ENCODE data around the gene RABL6.
A peak's percentile ranks its signal among the peaks of the same experiment; 100 is the strongest.
"Not testable (repeated sequence)": the region's sequence is repeated elsewhere in the genome, so short reads cannot be mapped to it uniquely, and the experiment has no call there.

The RABL6 gene

DNA sequence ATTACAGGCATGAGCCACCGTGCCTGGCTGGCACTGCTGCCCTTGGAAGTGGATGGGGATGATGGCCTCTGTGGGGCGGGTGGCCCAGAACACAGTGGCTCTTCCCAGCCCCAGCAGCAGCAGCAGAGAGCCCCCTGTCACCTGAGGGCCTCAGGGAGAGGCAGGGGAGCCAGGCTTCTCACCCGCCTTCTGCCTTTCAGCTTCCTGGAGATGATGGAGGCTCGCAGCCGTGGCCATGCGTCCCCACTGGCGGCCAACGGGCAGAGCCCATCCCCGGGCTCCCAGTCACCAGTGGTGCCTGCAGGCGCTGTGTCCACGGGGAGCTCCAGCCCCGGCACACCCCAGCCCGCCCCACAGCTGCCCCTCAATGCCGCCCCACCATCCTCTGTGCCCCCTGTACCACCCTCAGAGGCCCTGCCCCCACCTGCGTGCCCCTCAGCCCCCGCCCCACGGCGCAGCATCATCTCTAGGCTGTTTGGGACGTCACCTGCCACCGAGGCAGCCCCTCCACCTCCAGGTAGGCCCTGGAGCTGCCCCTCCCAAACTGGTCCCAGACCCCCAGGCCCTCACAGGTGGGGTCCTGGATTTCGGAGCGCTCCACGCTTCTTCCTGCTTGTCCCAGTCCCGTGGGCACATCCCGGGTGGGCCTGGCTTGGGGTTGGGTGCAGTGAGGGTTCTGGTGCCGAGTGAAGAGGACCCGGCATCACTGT is 29.6 kb downstream of the RABL6 start:
- DNase-seq: no peak

DNA sequence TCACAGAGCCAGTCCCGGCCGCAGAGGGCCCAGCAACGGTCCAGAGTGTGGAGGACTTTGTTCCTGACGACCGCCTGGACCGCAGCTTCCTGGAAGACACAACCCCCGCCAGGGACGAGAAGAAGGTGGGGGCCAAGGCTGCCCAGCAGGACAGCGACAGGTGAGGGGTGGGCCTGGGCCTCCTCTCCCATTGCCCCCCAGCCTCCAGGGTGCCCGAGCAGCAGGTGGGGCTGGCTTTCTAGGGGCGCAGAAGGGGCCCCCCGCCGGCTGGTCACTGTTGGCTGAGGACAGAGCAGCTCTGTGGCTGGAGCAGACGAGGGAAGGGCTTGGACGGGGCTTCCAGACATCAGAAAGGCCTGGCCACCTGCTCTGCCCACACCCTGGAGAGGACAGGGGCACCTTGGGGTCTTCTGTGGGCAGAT is 30.1 kb downstream of the RABL6 start:
- not testable (repeated sequence) for DNase-seq

DNA sequence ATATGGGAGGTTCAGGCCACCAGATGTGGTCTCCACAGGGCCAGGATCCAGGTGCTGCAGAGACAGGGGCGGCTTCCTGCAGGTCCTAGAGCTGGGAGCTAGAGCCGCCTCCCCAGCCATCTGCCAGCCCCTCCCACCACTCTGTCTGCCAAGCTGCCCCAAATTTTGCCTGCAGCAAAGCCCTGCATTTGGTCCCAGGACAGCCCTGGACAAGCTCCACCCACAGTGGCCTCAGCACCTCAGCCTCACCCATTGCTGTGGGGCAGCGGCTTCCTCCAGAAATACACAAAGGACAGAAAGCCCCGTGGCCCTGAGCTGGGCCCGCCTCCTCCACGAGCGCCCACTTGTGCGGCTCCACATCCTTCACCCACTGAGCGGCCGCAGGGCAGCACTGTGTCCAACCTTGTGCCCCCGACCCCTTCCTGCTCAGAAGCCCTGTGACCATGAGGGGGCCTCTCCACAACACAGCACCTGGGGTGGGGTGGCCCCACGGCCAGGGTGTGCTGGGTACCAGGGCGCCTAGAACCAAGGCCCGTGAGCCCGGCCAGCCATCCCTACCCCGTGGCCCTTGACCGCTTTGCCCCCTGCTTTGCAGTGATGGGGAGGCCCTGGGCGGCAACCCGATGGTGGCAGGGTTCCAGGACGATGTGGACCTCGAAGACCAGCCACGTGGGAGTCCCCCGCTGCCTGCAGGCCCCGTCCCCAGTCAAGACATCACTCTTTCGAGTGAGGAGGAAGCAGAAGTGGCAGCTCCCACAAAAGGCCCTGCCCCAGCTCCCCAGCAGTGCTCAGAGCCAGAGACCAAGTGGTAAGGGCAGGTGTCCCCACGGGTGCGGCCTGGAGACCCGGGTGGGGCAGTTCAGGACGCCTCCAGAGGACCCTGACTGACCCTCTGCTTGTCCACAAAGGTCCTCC is 30.8 kb downstream of the RABL6 start:
- no peak for DNase-seq

DNA sequence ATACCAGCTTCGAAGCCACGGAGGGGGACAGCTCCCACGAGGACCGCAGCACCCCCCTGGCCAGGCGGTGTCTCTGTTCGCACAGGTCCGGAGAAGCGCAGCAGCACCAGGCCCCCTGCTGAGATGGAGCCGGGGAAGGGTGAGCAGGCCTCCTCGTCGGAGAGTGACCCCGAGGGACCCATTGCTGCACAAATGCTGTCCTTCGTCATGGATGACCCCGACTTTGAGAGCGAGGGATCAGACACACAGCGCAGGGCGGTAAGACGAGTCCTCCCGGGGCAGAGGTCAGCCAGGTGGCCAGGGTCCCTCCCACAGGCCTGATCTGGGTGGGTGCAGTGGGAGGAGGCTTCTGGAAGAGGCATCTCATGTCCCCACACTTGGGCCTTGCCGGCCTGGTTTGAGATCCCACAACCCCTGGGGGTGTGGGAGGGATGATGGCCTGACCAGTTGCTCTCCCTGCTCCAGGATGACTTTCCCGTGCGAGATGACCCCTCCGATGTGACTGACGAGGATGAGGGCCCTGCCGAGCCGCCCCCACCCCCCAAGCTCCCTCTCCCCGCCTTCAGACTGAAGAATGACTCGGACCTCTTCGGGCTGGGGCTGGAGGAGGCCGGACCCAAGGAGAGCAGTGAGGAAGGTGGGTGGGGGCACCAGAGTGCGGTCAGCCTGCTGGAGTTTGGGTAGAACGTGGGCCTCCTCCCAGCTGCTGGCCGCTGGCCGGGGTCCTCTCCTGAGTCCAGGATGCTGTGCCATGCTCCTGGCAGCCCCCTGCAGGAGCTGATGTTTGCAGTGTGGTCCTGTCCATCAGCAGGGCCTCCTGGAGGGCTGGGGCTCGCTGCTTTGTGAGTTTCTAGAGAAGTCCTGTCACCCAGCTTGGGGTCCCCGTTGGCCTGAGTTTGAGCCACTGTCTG is 31.7 kb downstream of the RABL6 start:
- no peak for DNase-seq

DNA sequence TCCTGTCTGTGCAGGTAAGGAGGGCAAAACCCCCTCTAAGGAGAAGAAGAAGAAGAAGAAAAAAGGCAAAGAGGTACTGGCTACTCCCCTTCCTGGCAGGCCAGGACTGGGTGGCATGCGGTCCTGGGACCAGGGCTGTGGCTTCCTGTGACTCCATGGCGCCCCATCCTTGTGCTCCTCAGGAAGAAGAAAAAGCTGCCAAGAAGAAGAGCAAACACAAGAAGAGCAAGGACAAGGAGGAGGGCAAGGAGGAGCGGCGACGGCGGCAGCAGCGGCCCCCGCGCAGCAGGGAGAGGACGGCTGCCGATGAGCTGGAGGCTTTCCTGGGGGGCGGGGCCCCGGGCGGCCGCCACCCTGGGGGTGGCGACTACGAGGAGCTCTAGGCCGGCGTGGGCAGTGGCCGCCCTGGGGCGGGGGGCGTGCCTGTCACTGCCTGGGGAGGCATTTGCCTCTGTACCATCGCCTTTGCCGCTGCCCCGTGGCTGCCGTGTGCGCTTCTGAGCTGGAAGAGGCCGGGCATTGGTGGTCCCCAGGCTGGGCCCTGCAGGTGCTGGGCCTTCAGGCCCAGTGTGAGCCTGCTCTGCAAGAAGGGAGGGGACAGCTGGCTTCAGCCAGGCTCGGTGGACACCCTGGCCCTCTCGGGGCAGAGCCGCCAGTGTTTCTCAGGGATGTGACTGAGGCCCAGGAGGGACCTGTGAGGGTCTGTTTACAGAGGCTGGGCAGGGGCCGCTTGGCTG is 32.6 kb downstream of the RABL6 start:
- DNase-seq: no peak

DNA sequence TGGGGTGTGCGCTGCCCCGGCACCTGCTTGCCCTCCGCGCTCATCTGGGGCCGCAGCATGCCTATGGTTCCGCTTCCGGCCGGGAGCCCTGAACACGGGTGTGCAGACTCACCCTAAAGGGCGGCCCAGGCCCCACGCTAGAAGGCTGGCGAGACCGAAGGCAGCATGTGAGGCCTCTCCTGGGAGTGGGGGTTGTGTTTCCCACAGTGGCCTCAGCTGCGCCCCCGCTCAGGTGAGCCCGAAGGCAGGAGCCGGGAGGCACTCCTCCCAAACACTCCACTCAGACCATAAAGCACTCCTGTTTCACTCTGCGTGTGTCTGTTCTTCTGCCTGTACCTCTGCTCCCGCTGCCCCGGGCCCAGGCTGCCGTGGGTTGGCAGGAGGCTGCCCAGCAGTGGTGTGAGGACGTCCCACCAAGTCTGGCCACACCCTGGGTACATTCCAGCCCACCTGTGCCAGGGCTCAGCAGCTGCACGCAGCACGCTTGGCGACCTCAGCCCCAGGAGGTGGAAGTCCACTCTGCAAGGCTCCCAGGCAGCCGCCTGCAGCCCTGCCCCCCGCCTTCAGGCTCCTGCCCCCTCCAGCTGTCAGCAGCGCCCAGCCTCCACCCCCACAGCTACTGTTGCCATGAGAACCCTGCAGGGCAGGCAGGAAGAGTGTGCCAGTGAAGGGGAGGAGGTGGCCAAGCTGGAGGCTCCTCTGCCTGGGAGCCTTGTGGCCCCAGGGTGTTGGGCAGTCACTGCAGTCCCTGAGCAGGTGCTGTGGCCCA is 33.3 kb downstream of the RABL6 start:
- DNase-seq: peak in 1 of 3 donors; percentile 38

DNA sequence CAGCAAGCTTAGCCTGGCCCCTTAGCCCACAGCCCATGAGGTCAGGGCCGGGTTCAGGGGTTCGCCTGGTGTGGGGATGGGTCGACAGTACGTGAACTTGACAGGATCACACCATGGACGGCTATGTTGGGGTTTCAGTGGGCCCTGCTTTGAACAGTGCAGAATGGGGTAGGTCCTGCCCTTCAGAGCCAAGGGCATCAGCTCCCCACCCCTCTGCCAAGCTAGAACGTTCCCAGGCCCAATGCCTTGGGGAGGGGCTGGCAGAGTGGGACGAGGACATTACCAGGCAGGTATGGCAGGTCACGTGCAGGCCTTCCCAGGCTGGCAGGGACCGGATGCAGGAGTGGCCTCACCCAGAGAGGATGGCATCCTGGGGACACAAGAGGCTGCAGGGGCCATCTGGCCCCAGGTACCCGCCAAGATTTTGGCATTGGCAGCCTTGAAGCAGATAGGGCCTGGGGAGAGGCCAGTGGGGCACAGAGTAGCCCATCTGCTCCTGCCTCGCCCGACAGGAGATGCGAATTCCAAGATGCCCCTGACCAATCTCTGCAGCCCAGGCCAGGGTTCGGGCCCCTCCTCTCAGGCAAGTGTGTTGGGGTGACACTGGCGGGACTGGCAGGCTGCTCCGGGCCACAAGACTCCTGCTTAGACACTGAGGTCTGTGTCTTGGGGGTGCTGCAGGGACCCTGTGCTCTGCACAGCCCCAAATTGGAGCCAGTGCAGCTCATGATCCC is 34.1 kb downstream of the RABL6 start:
- not testable (repeated sequence) for DNase-seq

DNA sequence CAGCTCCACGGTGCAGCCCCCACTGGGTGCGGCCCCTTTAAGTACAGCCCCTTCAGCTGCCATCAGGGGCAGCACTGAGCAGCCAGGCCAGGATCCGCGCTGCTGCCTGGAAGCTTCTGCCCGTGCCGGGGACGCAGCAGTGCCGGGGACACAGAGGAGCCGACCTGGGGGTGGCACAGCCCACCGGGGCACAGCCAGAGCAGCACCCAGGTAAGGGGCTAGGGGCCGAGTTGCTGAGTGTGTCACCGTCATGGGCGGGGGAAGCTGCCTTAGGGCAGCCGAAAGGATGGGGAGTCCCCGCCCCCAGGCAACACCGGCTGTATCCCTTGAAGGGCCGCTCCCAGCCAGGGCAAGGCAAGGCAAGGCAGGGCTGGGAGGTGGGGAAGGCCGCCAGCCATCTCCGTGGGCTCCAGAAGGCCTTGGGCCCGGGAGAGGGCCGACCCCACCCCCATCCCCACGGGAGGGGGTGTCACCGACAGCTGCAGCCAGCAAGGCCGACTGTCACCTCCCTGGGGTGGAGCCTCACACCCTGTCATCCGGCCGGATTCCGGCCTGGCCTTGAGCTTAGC is 34.7 kb downstream of the RABL6 start, which contains the start of gene AJM1:
Gene AJM1, plus strand, starts transcription at position 99 of the 569 bp plus-strand sequence. CDS start 1,937 bp downstream, outside the sequence.
- peak; percentile 79 to 89 (median 83) for DNase-seq

DNA sequence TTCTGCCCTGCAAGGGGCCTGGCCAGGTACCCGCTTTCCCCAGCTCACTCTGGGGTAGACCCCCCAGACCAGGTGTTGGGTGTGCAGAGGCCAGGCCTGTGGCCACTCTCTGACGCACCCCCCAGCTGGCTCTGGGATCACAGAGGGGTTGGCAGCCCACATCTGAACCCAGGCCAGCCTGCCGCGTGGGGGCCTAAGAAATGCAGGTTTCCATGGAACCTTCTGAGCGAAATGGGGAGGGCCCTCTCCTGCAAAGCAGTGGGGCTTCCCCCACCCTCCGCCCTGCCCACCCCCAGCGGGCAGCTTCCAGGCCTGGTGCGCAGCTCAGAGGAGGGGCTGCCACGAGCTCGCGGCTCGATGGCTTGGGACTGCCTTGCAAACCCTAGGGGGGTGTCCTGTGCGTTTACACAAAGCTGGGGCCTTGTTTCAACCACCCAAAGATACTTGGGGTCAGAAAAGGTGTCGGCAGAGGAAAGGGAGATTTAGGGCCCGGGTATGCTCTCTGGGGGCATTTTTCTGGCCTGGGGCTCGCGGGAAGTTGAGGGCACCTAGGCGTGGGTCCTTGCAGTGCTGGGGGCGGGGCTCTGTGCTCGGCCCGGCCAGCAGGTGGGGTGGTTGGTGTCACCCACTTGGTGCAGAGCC is 35.5 kb downstream of the RABL6 start:
- not testable (repeated sequence) for DNase-seq

DNA sequence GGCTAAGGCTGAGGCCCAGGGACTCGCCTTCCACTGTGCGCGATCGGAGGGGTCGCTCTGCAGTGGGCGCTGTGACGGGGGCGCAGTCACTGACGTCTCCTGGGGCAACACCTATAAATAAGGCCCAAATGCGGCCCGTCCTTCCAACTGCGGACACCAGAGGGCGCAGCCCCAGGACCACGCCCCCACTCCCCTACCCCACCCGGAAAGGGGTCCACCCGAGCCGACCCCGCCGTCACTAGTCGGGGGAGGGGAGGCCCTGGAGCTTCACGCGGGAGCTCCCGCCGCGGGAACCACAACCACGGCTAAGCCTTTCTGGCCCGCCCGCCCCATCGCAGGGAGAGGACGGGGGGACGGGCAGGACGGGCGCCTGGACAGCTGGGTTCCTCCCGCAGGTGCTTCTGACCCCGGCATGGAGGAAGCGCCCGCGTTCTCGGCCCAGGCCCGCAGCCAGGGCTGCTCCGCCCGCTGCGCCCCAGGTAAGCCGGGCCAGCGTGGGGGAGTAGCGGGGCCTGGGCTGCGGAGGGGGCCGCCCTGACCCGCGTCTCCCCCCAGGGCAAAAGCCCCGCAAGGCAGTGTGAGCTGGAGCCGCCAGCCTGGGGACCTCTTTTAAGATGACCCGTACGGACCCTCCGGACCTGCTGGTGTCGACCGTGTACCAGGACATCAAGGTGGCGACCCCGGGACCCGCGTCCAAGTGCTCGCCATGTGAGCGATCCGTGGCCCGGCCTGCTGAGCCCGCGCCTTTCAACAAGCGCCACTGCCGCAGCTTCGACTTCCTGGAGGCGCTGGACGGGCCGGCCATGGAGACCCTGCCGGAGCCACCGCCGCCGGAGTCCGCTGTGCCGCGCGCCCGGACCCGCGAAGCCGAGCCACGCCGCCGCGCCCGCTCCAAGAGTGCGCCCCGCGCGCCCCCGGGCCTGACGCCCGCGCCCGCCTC is 36.3 kb downstream of the RABL6 start:
- peak; percentile 27 to 69 (median 47) for DNase-seq

DNA sequence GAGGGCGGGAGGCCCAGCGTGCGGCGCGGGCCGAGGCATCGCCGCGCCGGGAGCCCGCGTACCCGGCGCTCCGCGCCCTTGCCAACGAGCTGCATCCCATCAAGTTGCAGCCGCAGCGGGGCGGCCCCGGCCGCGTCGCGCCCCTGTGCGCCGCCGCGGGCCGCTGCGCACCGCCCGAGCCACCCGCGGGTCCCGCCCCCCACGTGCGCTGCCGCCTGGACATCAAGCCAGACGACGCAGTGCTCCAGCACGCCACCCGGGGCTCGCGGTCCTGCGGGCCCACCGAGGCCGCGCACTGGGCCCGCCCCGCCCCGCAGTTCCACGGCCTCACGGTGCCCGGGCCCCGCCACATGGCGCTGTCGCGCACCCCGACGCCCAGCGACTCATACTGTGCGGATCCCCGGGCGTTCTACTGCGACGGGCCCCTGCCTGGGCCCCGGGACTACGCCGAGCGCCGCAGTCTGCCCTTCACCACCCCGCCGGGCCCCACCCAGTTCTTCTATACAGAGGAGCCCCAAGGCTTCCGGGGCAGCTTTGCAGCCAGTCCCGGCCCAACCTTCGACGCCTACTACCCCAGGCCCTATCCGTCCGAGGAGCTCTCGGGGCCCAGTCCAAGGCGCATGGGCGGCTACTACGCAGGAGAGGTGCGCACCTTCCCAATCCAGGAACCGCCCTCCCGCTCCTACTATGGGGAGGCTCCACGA is 37.2 kb downstream of the RABL6 start:
- peak in 1 of 3 donors; percentile 33 for DNase-seq

DNA sequence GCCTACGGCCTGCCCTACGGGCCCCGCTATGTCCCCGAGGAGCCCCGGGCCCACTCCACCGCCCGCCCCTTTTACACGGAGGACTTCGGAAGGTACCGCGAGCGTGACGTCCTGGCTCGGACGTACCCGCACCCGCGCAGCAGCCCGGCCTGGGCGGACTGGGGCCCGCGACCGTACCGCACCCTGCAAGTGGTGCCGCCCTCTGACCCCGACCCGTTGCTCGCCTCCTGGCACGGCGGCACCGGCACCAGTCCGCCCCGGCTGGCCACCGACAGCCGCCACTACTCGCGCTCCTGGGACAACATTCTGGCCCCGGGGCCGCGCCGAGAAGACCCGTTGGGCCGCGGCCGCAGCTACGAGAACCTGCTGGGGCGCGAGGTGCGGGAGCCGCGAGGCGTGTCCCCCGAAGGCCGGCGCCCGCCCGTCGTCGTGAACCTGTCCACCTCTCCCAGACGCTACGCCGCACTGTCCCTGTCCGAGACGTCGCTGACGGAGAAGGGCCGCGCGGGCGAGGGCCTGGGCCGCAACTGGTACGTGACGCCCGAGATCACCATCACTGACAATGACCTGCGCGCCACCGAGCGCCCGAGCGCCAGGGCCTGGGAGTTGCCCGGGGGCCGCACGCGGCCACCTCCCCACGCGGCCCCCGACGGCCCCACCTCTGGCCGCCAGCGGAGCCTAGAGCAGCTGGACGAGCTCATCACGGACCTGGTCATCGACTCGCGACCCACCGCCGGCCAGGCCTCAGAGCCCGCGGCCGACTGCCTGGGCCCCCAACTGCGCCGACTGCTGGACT is 37.9 kb downstream of the RABL6 start:
- DNase-seq: no peak

DNA sequence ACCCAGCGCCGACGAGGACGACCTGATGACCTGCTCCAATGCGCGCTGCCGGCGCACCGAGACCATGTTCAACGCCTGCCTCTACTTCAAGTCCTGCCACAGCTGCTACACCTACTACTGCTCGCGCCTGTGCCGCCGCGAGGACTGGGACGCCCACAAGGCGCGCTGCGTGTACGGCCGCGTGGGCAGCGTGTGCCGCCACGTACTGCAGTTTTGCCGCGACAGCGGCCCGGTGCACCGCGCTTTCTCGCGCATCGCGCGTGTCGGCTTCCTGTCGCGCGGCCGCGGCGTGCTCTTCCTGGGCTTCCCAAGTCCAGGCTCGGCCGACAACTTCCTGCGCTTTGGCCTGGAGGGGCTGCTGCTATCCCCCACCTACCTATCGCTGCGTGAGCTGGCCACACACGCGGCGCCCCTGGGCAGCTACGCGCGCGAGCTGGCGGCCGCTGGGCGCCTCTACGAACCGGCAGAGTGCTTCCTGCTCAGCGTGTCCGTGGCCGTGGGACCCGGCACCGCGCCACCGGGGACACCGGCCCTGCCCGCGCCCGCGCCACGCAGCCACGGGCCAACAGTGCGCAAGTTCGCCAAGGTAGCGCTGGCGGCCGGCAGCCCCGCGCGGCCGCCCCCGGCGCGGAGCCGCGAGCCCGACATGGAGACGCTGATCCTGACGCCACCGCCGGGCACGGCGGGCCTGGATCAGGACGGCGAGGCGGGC is 38.8 kb downstream of the RABL6 start:
- DNase-seq: peak in 2 of 3 donors; percentile 16 to 65

DNA sequence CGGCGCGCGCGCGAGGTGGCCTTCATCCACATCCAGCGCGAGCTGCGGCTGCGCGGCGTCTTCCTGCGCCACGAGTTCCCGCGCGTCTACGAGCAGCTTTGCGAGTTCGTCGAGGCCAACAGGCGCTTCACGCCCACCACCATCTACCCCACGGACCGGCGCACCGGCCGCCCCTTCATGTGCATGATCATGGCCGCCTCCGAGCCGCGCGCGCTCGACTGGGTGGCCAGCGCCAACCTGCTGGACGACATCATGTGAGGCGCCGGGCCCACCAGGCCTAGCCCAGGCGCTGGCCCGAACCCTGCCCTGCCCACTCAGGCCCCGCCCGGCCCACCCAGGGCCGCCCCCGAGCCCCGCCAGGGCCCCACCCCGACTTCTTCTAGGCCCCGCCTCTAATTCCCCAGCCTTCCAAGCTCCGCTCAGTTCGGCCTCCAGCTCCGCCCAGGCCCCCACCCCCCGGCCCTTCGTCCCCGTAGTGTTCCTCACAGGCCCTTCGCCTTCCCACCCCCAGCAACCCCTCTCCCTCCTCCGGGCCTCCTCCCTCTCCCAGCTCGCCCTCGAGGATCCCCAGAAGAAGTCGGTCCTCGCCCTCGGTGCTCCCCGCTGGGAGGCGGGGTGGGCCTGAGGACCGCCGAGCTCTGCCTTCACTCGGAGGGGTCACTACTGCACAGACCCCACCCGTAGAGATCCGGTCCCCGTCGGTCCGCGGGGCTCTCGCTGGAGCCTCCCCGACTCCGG is 39.5 kb downstream of the RABL6 start:
- peak; percentile 37 to 53 (median 45) for DNase-seq

DNA sequence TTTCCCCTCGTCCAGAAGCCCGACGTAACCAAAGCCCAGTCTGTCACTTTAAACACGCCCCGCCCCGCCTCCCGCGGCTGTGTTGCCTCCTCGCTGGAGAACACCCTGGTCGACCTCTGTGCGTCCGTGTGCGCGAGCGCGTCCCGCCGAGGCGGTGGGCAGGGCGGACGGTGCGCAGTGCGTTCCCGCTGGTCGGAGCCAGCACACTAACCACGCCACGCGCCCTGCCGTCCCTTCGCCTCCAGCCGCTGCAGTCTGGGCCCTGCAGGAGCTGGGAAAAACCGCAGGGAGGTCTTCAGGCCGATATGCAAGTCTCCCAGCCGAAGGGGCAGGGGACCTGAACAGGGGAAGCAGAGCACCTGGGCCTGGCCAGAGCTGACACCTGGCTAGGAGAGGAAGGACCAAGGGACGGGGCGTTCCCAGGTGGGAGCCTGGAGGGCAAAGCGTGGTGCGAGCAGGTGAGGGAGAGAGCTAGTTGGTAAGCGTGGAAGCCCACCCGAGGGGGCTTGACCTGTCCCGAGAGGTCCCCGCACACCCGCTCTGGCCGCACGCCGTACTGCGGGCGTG is 40.2 kb downstream of the RABL6 start:
- peak; percentile 85 to 93 (median 88) for DNase-seq
